ENCODE measurements around the gene SPINK8.

DNA sequence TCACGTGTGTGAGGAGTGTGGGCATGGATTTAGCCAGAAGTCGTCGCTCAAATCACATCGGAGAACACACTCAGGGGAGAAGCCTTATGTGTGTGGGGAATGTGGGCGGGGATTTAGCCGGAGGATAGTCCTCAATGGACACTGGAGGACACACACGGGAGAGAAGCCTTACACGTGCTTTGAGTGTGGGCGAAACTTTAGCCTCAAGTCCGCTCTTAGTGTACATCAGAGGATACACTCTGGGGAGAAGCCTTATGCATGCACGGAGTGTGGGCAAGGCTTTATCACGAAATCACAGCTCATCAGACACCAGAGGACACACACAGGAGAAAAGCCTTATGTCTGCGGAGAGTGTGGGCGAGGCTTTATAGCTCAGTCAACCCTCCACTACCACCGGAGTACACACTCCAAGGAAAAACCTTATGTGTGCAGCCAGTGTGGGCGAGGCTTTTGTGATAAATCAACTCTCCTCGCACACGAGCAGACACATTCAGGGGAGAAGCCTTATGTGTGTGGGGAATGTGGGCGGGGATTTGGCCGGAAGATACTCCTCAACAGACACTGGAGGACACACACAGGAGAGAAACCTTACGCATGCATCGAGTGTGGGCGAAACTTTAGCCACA is 64.4 kb downstream of the SPINK8 start:
- TF ChIP-seq EZH2phosphoT487 (IDR thresholded peaks at IDR 0.05), result no peak
- TF ChIP-seq, protein P1, sequence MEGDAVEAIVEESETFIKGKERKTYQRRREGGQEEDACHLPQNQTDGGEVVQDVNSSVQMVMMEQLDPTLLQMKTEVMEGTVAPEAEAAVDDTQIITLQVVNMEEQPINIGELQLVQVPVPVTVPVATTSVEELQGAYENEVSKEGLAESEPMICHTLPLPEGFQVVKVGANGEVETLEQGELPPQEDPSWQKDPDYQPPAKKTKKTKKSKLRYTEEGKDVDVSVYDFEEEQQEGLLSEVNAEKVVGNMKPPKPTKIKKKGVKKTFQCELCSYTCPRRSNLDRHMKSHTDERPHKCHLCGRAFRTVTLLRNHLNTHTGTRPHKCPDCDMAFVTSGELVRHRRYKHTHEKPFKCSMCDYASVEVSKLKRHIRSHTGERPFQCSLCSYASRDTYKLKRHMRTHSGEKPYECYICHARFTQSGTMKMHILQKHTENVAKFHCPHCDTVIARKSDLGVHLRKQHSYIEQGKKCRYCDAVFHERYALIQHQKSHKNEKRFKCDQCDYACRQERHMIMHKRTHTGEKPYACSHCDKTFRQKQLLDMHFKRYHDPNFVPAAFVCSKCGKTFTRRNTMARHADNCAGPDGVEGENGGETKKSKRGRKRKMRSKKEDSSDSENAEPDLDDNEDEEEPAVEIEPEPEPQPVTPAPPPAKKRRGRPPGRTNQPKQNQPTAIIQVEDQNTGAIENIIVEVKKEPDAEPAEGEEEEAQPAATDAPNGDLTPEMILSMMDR (IDR thresholded peaks at IDR 0.05), result no peak
- no peak for TF ChIP-seq EZH2 (IDR thresholded peaks at IDR 0.05)
